ENCODE measurements around the gene TMUB2. TPM values are rescaled to one million over a fixed set of nuclear protein-coding genes. Genes with fewer than 3 reads are reported as not detected.
A peak's percentile ranks its signal among the peaks of the same experiment; 100 is the strongest.

Gene TMUB2
- total RNA-seq, 2 experiments from 2014 or later = 36.6 to 37.1 TPM

DNA sequence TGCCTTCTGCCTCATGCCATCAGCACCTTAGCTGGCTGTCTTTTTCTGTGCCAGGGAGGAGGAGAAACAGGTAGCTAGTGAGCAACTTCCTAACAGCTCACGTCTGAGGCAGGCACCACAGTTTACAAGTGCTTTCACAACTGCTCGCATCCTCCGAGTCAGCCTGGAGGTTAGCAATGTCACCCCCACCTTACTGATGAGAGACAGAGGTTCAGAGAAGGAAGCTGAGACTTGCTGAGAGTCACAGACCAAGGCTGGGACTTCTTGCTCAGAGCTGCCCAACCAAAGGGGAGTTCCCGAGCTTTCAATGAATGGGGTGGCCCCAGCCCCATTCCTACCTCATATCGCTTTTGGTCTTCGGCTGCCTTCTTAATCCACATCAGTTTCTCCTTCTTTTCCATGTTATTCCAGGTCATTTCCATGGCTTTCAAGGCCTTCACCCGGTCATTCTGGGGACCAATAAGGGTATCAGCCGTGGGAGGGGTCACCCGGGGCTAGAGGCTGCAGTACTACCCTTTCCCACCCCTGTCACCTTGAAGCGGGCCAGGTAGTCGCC lies 23.1 kb downstream of the TMUB2 start:
- H3K4me3 Mint-ChIP-seq = peak overlapping the region; percentile 56
- H3K27ac Mint-ChIP-seq = peak overlapping the region; percentile 88
- H3K36me3 Mint-ChIP-seq (ENCODE audit: low read depth) = peaks cover 53% of the 10 kb centered on the region
- no peak for DNase-seq
- no peaks in the 10 kb centered on the region for H3K9me3 Mint-ChIP-seq
- POLR2A ChIA-PET = interaction anchor here (0.6 to 1.7 kb wide), 5 partner anchors 8 to 143 kb away, joined by 3 to 6 read pairs (median 4); partner anchors contain the start of gene ATXN7L3
- peaks cover 46% of the 10 kb centered on the region for H3K4me1 Mint-ChIP-seq
- CTCF ChIA-PET = interaction anchor here (0.6 to 3.4 kb wide), 49 partner anchors 11 to 658 kb away, joined by 3 to 56 read pairs (median 5); partner anchors contain the start of genes ATXN7L3, FAM171A2, GRN and HDAC5
- H3K27me3 Mint-ChIP-seq = no peaks in the 10 kb centered on the region

DNA sequence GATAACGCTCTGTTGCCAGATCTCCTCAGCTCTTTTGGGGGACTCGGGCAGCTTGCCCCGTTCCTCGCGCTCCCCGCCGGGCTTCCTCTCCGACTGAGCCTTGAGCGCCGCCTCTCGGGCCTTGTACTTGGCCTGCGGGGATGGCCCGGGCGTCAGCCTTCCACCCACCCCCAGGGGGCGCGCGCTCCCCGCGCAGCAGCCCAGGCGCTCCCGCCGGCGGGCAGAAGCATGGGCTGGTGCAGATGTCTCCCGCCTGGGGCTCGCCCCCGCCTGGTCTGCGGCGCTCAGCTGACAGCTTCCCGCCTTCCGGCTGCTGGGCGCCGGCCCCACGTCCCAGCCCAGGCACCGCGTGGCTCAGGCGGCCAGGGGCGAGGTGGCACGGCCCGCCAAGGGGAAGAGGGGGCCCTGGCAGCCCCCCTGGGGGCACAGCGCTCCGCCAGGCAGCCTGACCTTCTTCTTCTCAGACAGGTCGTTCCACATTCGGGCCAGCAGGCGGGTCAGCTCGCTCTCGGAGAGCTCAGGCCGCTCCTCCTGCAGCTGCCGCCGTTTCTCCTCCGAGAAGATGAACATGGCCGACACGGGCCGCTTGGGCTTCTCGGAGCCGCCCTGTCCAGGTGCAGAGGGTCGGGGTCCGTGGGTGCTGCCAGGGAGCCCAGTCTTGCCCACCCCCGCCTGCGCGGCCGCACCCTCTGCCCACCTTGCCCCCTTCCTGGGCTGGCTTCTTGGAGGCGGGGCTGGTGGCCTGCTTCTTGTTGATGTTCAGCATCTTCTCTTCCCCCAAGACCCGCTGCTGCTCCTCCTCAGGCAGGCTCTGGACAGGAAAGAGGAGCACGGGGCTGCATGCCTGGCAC lies 23.8 kb downstream of the TMUB2 start:
- DNase-seq = peak; percentile 90
- Mint-ChIP-seq H3K27ac (peak overlapping the region; percentile 88), H3K9me3 (no peaks in the 10 kb centered on the region), H3K27me3 (no peaks in the 10 kb centered on the region), H3K4me1 (peaks cover 53% of the 10 kb centered on the region), H3K4me3 (peak overlapping the region; percentile 56), H3K36me3 (ENCODE audit: low read depth) (peaks cover 60% of the 10 kb centered on the region)
- POLR2A ChIA-PET = interaction anchor here (0.6 to 1.7 kb wide), 5 partner anchors 8 to 123 kb away, joined by 3 to 6 read pairs (median 5); partner anchors contain the start of gene ATXN7L3
- CTCF ChIA-PET = interaction anchor here (0.6 to 3.4 kb wide), 55 partner anchors 10 to 657 kb away, joined by 3 to 56 read pairs (median 4); partner anchors contain the start of genes ATXN7L3, FAM171A2, GRN and HDAC5

- H3K4me3 Mint-ChIP-seq = no peak overlapping the region
- CTCF ChIA-PET = interaction anchor here (0.8 to 3.4 kb wide), 20 partner anchors 9 to 311 kb away, joined by 3 to 56 read pairs (median 8); partner anchors contain the start of genes ATXN7L3, FAM171A2, TMUB2 and UBTF
These were observed 24.8 kb downstream of the TMUB2 start for GRCh38 chr17:44211281-44212265.

DNA sequence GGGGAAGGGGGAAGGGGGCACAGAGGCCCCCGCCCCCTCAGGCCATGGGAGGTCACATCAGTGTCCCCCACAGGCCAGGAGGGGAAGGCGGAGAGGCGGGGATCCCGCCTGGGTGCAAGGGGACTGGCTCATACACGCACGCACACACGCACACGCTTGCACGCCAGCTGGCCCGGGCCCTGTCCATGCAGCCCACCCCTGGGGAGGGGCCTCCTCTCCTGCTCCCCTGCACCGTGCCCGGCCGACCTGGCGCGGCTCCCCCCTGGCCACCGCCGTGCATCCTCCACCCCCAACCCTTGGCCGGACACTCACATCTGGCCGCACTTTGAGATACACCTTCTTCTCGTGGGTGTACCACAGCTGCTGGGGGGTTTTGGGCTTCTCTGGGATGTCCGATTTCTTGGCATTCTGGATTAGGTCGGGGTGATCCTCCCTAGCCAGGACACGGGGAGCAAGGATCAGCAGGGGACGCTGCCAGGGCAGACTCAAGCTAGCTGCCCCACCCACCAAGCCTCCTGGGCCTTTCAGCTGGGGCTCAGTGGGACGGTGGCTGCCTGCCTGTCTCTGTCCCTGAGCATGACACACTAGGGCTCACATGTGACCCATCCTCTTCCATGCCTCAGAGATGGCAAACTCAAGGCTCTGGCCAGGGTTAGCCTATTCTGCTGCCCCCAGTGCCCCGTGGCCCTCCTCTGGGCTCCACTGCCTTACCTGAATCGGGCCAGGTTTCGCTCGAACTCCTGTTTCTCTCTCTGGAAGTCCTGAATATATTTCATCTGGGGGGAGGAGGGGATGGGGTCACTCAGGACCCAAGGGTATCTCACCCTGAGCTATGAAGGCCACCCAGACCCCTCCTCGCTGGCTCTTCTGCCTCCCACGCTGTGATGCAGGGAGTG lies 26.0 kb downstream of the TMUB2 start:
- POLR2A ChIA-PET = no interaction called here
- peak overlapping the region; percentile 79 for H3K27ac Mint-ChIP-seq
- CTCF ChIA-PET = interaction anchor here (0.6 to 2.0 kb wide), 4 partner anchors 12 to 114 kb away, joined by 3 to 8 read pairs (median 4); no protein-coding TSS in a partner anchor

More at GRCh38 chr17:44211281-44212265, 24.8 kb downstream of the TMUB2 start:
- no peaks in the 10 kb centered on the region for H3K27me3 Mint-ChIP-seq
- H3K27ac Mint-ChIP-seq = peak overlapping the region; percentile 50
- no peak for DNase-seq
- peaks cover 64% of the 10 kb centered on the region for H3K36me3 Mint-ChIP-seq (ENCODE audit: low read depth)
- no peaks in the 10 kb centered on the region for H3K9me3 Mint-ChIP-seq
- POLR2A ChIA-PET = no interaction called here
- H3K4me1 Mint-ChIP-seq = peaks cover 63% of the 10 kb centered on the region

GRCh38 chr17:44213403-44214229 lies 26.8 kb downstream of the TMUB2 start:
- no peak for DNase-seq
- Mint-ChIP-seq H3K27me3 (no peaks in the 10 kb centered on the region), H3K4me1 (peaks cover 60% of the 10 kb centered on the region), H3K4me3 (no peak overlapping the region), H3K9me3 (no peaks in the 10 kb centered on the region), H3K27ac (peak overlapping the region; percentile 74), H3K36me3 (ENCODE audit: low read depth) (peaks cover 60% of the 10 kb centered on the region)
- CTCF ChIA-PET = interaction anchor here (0.6 to 0.9 kb wide), 4 partner anchors 10 to 132 kb away, joined by 3 to 5 read pairs (median 4); partner anchors contain the start of gene GRN
- POLR2A ChIA-PET = no interaction called here

More for the DNA sequence above, 26.0 kb downstream of the TMUB2 start:
- Mint-ChIP-seq H3K27me3 (no peaks in the 10 kb centered on the region), H3K4me1 (peaks cover 66% of the 10 kb centered on the region), H3K4me3 (no peak overlapping the region), H3K9me3 (no peaks in the 10 kb centered on the region), H3K36me3 (ENCODE audit: low read depth) (peaks cover 66% of the 10 kb centered on the region)
- DNase-seq = no peak

DNA sequence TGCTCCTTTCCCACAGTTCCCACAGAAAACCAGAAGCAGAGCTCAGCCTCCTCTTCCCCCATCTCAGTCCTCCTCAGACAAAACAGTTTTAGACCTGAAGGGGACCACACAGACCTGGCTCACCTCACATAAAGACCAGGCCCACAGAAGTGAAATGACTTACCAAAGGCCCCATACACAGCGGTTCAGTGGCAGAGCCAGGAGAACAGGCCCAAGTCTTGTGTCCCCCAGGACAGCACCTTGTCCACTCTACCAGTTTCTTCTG lies 27.4 kb downstream of the TMUB2 start:
- Mint-ChIP-seq H3K27ac (peak overlapping the region; percentile 74), H3K9me3 (no peaks in the 10 kb centered on the region), H3K27me3 (no peaks in the 10 kb centered on the region), H3K4me3 (no peak overlapping the region), H3K36me3 (ENCODE audit: low read depth) (peaks cover 57% of the 10 kb centered on the region), H3K4me1 (peaks cover 60% of the 10 kb centered on the region)
- no peak for DNase-seq
- ChIA-PET POLR2A (no interaction called here), CTCF (interaction anchor here (0.7 to 0.9 kb wide), 2 partner anchors 117 to 131 kb away, joined by 3 read pairs; partner anchors contain the start of gene GRN)

- peak overlapping the region; percentile 92 for H3K27ac Mint-ChIP-seq
- H3K4me3 Mint-ChIP-seq = peak overlapping the region; percentile 19
- no peaks in the 10 kb centered on the region for H3K9me3 Mint-ChIP-seq
- DNase-seq = no peak
- H3K27me3 Mint-ChIP-seq = no peaks in the 10 kb centered on the region
- peaks cover 52% of the 10 kb centered on the region for H3K4me1 Mint-ChIP-seq
- ChIA-PET POLR2A (no interaction called here), CTCF (interaction anchor here (0.9 to 1.4 kb wide), 3 partner anchors 9 to 135 kb away, joined by 3 read pairs; no protein-coding TSS in a partner anchor)
- H3K36me3 Mint-ChIP-seq (ENCODE audit: low read depth) = peaks cover 51% of the 10 kb centered on the region
These were observed 28.1 kb downstream of the TMUB2 start for GRCh38 chr17:44214896-44215295.

GRCh38 chr17:44216173-44216572 lies 29.4 kb downstream of the TMUB2 start:
- DNase-seq = peak; percentile 72
- H3K27ac Mint-ChIP-seq = peak overlapping the region; percentile 92
- peak overlapping the region; percentile 88 for H3K4me3 Mint-ChIP-seq
- H3K4me1 Mint-ChIP-seq = peaks cover 45% of the 10 kb centered on the region
- ChIA-PET POLR2A (interaction anchor here (0.6 to 1.1 kb wide), 2 partner anchors 12 to 18 kb away, joined by 3 to 4 read pairs; no protein-coding TSS in a partner anchor), CTCF (interaction anchor here (1.0 to 3.1 kb wide), 7 partner anchors 12 to 147 kb away, joined by 3 to 15 read pairs (median 5); partner anchors contain the start of genes FAM171A2 and GRN)
- no peaks in the 10 kb centered on the region for H3K27me3 Mint-ChIP-seq
- H3K9me3 Mint-ChIP-seq = no peaks in the 10 kb centered on the region
- peaks cover 49% of the 10 kb centered on the region for H3K36me3 Mint-ChIP-seq (ENCODE audit: low read depth)

- ChIA-PET POLR2A (interaction anchor here (0.6 to 1.1 kb wide), 2 partner anchors 13 to 19 kb away, joined by 3 to 4 read pairs; no protein-coding TSS in a partner anchor), CTCF (interaction anchor here (1.0 to 3.1 kb wide), 9 partner anchors 13 to 287 kb away, joined by 3 to 15 read pairs (median 5); partner anchors contain the start of genes FAM171A2, GPATCH8 and GRN)
- H3K4me3 Mint-ChIP-seq = peak overlapping the region; percentile 88
These were observed 29.9 kb downstream of the TMUB2 start for GRCh38 chr17:44216694-44217093.

GRCh38 chr17:44217738-44218343 lies 31.1 kb downstream of the TMUB2 start:
- H3K36me3 Mint-ChIP-seq (ENCODE audit: low read depth) = peaks cover 57% of the 10 kb centered on the region
- no peak for DNase-seq
- CTCF ChIA-PET = interaction anchor here (0.6 to 5.2 kb wide), 16 partner anchors 7 to 286 kb away, joined by 3 to 56 read pairs (median 4); partner anchors contain the start of genes GPATCH8, GRN and TMUB2
- POLR2A ChIA-PET = interaction anchor here (1.0 kb wide), 1 partner anchor 8 kb away, joined by 3 read pairs; no protein-coding TSS in a partner anchor
- H3K9me3 Mint-ChIP-seq = no peaks in the 10 kb centered on the region
- no peaks in the 10 kb centered on the region for H3K27me3 Mint-ChIP-seq
- peak overlapping the region; percentile 88 for H3K4me3 Mint-ChIP-seq
- peak overlapping the region; percentile 92 for H3K27ac Mint-ChIP-seq
- peaks cover 49% of the 10 kb centered on the region for H3K4me1 Mint-ChIP-seq

More at GRCh38 chr17:44216694-44217093, 29.9 kb downstream of the TMUB2 start:
- Mint-ChIP-seq H3K36me3 (ENCODE audit: low read depth) (peaks cover 51% of the 10 kb centered on the region), H3K4me1 (peaks cover 43% of the 10 kb centered on the region), H3K9me3 (no peaks in the 10 kb centered on the region), H3K27ac (peak overlapping the region; percentile 92), H3K27me3 (no peaks in the 10 kb centered on the region)
- no peak for DNase-seq

All from activated CD4-positive, alpha-beta T cell treated with anti-CD3 and anti-CD28 coated beads, Interleukin-2, amount 10 ng/mL, durations not matched to agents 7 days and 5 days (primary cell).